ENCODE measurements around the gene JCAD. TPM values are rescaled to one million over a fixed set of nuclear protein-coding genes. Genes with fewer than 3 reads are reported as not detected.

JCAD gene, protein sequence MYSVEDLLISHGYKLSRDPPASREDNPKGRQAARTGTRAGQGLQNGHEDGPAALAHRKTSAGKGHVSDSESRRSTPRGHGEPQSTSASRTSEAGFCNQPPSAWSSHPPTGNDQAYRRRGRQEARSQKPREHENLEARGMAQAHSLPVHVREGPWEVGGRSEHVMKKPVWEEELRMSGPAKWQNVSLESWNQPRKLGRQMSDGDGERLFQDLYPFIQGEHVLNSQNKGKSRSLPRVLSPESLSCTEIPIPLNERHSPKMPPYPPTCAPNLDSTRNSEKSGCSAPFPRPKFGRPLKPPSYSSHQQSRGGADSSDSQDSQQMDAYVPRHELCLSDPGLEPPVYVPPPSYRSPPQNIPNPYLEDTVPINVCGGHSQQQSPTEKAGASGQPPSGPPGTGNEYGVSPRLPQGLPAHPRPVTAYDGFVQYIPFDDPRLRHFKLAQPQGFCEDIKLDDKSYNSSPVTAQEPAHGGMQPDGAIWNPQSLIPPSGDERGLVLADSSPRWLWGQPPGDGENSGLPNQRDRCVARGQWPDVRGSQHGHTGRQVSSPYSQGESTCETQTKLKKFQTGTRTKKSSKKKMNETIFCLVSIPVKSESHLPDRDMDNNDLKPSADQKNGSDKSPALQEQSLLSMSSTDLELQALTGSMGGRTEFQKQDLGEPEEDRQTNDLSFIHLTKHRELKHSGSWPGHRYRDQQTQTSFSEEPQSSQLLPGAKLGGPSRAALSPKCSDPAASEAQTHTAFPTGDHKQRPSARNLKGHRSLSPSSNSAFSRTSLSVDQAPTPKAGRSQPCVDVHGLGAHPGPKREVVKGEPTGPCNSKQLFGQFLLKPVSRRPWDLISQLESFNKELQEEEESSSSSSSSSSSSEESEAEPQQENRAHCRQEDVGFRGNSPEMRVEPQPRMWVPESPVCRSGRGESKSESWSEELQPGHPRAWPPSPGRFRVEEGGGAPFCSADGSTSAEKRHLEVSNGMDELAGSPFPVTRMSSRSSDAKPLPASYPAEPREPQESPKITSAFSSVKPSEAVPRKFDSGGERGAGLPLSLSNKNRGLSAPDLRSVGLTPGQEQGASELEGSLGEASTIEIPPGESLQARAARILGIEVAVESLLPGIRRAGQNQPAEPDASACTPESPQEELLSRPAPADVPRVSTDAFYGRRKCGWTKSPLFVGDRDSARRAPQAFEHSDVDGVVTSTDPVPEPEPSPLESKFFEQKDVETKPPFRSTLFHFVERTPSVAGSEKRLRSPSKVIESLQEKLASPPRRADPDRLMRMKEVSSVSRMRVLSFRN (N-terminal part only)
- 17.1 and 17.3 TPM in 2 replicates for total RNA-seq

DNA sequence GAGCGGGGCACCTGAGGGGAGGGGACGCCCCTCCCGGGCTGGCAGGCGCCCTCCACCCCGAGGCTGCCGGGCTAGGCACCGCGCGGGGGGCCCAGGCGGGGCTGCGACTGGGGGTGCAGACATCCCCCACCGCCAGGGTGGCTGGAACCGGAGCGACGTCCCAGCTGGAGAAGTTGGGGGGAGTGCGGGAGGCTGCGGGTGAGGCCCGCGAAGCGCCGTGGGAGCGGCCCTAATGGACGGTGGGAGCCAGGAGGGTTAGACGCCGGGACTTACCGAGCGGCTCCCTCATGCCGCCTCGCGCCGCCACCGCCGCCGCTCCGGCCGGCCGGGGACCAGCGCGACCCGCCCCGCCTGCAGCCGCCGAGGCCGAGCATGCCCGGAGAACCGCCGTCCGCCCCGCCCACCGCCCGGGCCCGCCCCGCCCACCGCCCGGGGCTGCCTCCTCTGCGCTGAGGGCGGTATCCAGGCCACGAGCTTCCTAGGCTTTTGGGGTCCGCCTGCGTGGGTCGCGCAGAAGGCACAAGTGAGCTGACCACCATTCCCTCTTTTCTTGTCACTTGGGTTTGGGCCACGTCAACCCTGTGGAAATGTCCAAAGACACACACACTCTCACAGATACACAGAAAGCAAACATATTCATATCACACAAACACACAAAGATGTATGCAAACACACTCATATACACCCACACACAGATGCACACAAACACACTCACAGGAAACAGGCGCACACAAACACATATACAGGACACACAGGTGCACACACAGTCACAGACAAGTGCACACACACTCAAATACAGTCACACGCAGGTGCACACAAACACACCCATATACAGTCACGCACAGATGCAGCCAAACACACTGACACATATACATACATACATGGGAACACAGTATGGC lies at the start of gene JCAD:
Gene JCAD, minus strand, starts transcription at position 378 of the 899 bp plus-strand sequence. CDS start 11,774 bp downstream, outside the sequence.

